Measurements from ENCODE around the gene LCAT. TPM values are rescaled to one million over a fixed set of nuclear protein-coding genes. Genes with fewer than 3 reads are reported as not detected.
"Not testable (repeated sequence)": the region's sequence is repeated elsewhere in the genome, so short reads cannot be mapped to it uniquely, and the experiment has no call there.

Gene LCAT
- polyA plus RNA-seq, 3 donors from 2014 or later: 0.14 to 1.3 TPM; not detected in 1

- Mint-ChIP-seq H3K36me3 (no peaks in the 10 kb centered on the region), H3K4me3 (no peak overlapping the region), H3K27me3 (ENCODE audit: low read depth in 3 of 3) (peaks cover 0 to 1% (median 0%) of the 10 kb centered on the region in 3 donors), H3K27ac (peak overlapping the region in 1 of 6 donors; percentile 30), H3K9me3 (no peaks in the 10 kb centered on the region), H3K4me1 (no peaks in the 10 kb centered on the region)
- no peak for DNase-seq
Measured at GRCh38 chr16:67977469-67978227, 33.7 kb upstream of the LCAT start.

GRCh38 chr16:67977005-67977404, 33.1 kb upstream of the LCAT start:
- Mint-ChIP-seq H3K27ac (no peak overlapping the region), H3K4me1 (no peaks in the 10 kb centered on the region), H3K27me3 (ENCODE audit: low read depth in 3 of 3) (peaks cover 0 to 1% (median 0%) of the 10 kb centered on the region in 3 donors), H3K4me3 (no peak overlapping the region), H3K36me3 (no peaks in the 10 kb centered on the region), H3K9me3 (no peaks in the 10 kb centered on the region)
- DNase-seq: no peak

GRCh38 chr16:67976205-67976604, 32.3 kb upstream of the LCAT start:
- DNase-seq: no peak
- Mint-ChIP-seq H3K9me3 (no peaks in the 10 kb centered on the region), H3K4me3 (no peak overlapping the region), H3K36me3 (no peaks in the 10 kb centered on the region), H3K27me3 (ENCODE audit: low read depth in 3 of 3) (peaks cover 0 to 1% (median 0%) of the 10 kb centered on the region in 3 donors), H3K4me1 (no peaks in the 10 kb centered on the region), H3K27ac (no peak overlapping the region)

DNA sequence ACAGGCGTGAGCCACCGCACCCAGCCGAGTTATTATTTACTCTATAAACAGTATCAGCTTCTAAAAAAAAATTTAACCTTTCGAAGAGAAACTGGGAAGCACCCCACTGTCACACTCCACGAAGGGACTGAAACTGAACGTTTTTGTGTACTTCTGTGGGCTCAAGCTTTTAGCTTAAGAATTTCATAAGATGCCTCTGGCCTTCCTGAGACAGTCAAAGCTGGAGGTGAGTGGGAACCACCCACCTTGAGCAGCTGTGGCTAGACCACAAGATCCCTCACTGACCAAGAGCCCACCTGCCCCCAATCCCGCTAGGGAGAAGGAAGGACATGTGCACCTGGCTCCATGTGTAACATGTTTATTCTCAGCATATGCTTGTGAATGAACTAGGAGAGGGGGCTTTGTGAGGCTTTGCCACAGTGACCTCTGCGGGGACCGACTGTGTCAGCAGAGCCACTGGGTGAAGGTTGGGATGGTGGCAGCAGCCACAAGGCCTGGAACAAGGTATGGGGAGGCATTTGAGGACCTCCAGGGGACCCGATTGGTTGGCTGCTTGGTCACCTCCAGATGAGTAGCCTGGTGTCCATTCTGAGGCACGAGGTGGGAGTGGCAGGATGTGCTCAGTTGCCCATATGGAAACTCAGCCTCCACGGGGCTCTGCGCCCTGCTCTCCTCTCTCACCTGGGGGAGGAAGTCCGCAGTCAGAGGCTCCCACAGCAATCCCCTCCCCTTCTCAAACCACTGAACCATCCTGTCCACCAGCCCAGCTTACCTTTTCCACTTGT, 31.6 kb upstream of the LCAT start:
- DNase-seq: no peak
- Mint-ChIP-seq H3K27me3 (ENCODE audit: low read depth in 3 of 3) (peaks cover 0 to 1% (median 0%) of the 10 kb centered on the region in 3 donors), H3K36me3 (no peaks in the 10 kb centered on the region), H3K4me3 (no peak overlapping the region), H3K27ac (no peak overlapping the region), H3K9me3 (no peaks in the 10 kb centered on the region), H3K4me1 (no peaks in the 10 kb centered on the region)

- H3K27me3 Mint-ChIP-seq (ENCODE audit: low read depth in 3 of 3); H3K27ac Mint-ChIP-seq; H3K36me3 Mint-ChIP-seq; DNase-seq; H3K4me3 Mint-ChIP-seq; H3K9me3 Mint-ChIP-seq: not testable (repeated sequence)
- H3K4me1 Mint-ChIP-seq: peaks cover 13 to 17% of the 10 kb centered on the region in 2 donors
Measured at GRCh38 chr16:67972285-67972684, 28.4 kb upstream of the LCAT start.

- no peak for DNase-seq
- Mint-ChIP-seq H3K36me3 (no peaks in the 10 kb centered on the region), H3K27ac (peak overlapping the region in 2 of 6 donors; percentile 64 to 69), H3K27me3 (ENCODE audit: low read depth in 3 of 3) (peaks cover 3 to 9% (median 5%) of the 10 kb centered on the region in 3 donors), H3K4me1 (peaks cover 22 to 25% of the 10 kb centered on the region in 2 donors), H3K4me3 (peak overlapping the region in 3 of 5 donors; percentile 34 to 60 (median 52)), H3K9me3 (no peaks in the 10 kb centered on the region)
Measured at GRCh38 chr16:67971111-67971510, 27.2 kb upstream of the LCAT start.

- peak; percentile 25 to 31 (median 30) for DNase-seq
- Mint-ChIP-seq H3K36me3 (no peaks in the 10 kb centered on the region), H3K4me1 (peaks cover 24 to 25% of the 10 kb centered on the region in 2 donors), H3K4me3 (peak overlapping the region; percentile 89 to 94 (median 92)), H3K27me3 (ENCODE audit: low read depth in 3 of 3) (peaks cover 2 to 9% (median 5%) of the 10 kb centered on the region in 3 donors), H3K27ac (peak overlapping the region; percentile 85 to 96 (median 91)), H3K9me3 (no peaks in the 10 kb centered on the region)
Measured at GRCh38 chr16:67969254-67970039, 25.5 kb upstream of the LCAT start.

GRCh38 chr16:67968400-67969253, 24.7 kb upstream of the LCAT start, which contains the start of gene SLC12A4:
TSS of gene SLC12A4 (minus strand) at chr16:67968637. CDS start at chr16:67968553, 84 bp downstream.
- Mint-ChIP-seq H3K4me3 (peak within 1 kb of the TSS; percentile 89 to 96 (median 96)), H3K27me3 (ENCODE audit: low read depth in 3 of 3) (peaks cover 2 to 9% (median 5%) of the 10 kb centered on the region in 3 donors), H3K36me3 (no peaks in the 10 kb centered on the region)

GRCh38 chr16:67967958-67968399, 24.1 kb upstream of the LCAT start:
- Mint-ChIP-seq H3K36me3 (peaks cover 0 to under 1% (median 0%) of the 10 kb centered on the region in 3 donors), H3K9me3 (no peaks in the 10 kb centered on the region), H3K4me3 (peak overlapping the region; percentile 89 to 96 (median 96)), H3K27me3 (ENCODE audit: low read depth in 3 of 3) (peaks cover 2 to 9% (median 5%) of the 10 kb centered on the region in 3 donors), H3K4me1 (peaks cover 24 to 25% of the 10 kb centered on the region in 2 donors), H3K27ac (peak overlapping the region; percentile 66 to 95 (median 90))
- DNase-seq: peak in 2 of 3 donors; percentile 8 to 32

More at GRCh38 chr16:67968400-67969253, 24.7 kb upstream of the LCAT start, which contains the start of gene SLC12A4:
- H3K9me3 Mint-ChIP-seq: no peaks in the 10 kb centered on the region
- peak; percentile 85 to 89 (median 85) for DNase-seq
- H3K4me1 Mint-ChIP-seq: peaks cover 24 to 25% of the 10 kb centered on the region in 2 donors
- peak within 1 kb of the TSS; percentile 88 to 96 (median 92) for H3K27ac Mint-ChIP-seq

DNA sequence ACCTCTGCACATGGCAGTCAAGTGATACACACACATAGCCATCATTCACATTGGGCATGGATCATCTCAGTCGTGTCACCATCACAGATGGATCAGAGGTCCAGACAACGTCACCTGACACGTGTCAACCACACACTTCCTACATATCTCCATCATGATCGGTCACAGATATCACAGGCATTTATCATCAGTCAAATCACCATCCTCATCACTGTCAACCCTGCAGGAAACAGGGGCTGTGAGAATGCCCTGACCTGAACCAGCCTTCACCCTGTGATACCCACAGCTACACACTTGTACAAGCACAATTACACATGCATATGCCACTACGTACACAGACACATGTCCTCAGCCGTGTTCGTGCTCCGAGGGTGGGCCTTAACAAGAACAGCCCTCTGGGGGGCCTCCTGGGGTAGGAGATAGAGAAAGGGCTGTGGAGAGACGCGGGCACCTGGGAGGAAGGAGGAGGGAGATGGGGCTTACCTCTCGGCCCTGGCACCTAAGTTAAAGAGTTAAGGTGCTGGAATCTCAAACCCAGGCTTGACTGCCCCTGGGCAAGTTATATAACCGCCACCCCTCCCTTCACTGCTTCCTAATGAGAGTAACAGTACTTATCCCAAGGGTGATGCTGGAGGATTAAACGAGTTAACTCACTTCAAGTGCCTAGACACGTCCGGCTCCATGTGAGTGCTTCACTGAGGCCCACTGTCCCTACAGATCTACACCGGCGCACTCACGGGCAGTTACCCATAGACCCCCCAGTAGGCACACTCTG, 23.4 kb upstream of the LCAT start:
- peaks cover 0 to 4% (median 0%) of the 10 kb centered on the region in 3 donors for H3K36me3 Mint-ChIP-seq
- DNase-seq: peak; percentile 25 to 41 (median 36)
- peaks cover 2 to 9% (median 5%) of the 10 kb centered on the region in 3 donors for H3K27me3 Mint-ChIP-seq (ENCODE audit: low read depth in 3 of 3)
- peak overlapping the region; percentile 66 to 95 (median 90) for H3K27ac Mint-ChIP-seq
- H3K4me1 Mint-ChIP-seq: peaks cover 24 to 25% of the 10 kb centered on the region in 2 donors
- peak overlapping the region; percentile 89 to 96 (median 96) for H3K4me3 Mint-ChIP-seq
- no peaks in the 10 kb centered on the region for H3K9me3 Mint-ChIP-seq

DNA sequence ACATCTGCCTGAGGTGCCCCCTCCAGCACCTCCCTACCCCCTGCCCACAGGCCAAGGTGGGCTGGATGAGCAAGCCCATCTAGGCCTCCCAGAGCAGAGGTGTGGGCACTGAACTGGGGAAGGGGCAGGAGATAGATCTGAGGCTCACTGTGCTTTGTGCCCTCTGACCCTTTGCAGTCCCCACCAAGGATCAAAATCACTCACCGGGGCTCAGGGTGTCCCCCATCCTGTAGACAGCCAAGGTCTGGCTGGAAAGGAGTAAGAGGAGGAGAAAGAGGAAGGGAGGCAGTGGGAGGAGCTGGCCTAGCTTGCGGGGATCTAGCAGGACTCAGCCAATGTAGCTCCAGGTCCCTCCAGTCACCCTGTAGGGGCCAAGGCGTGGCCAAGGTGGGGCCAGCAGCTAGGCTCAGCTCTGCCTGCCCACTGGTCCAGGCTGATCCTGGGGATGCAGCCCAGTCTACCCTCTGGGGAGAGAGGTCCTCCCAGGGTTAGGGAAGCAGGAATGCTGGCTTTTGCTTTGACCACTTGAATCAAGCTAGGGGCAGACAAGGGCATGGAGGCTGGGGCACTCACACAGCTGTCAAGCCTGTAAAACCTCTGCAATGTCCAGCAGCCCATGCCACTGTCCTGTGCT, 22.7 kb upstream of the LCAT start:
- H3K4me1 Mint-ChIP-seq: peaks cover 24 to 25% of the 10 kb centered on the region in 2 donors
- peak overlapping the region in 5 of 6 donors; percentile 63 to 95 (median 88) for H3K27ac Mint-ChIP-seq
- peak overlapping the region; percentile 89 to 96 (median 96) for H3K4me3 Mint-ChIP-seq
- H3K27me3 Mint-ChIP-seq (ENCODE audit: low read depth in 3 of 3): peaks cover 2 to 9% (median 5%) of the 10 kb centered on the region in 3 donors
- H3K36me3 Mint-ChIP-seq: peaks cover 0 to 4% (median 0%) of the 10 kb centered on the region in 3 donors
- DNase-seq: no peak
- no peaks in the 10 kb centered on the region for H3K9me3 Mint-ChIP-seq

All from immature natural killer cell (primary cell).